HG03460 (cell line): ENCODE data around the gene COX10.
A peak's percentile ranks its signal among the peaks of the same experiment; 100 is the strongest.

ENCODE experiments used
- ATAC-seq: cut with Tn5 transposase; IDR thresholded peaks from one replicate; pipeline ENCODE4 v1.9.1; 2021; ENCODE audit not compliant: unreplicated experiment

COX10 gene

GRCh38 chr17:14068542-14069250 is 608 bp upstream of the COX10 start:
- ATAC-seq, result peak; percentile 2

- no peak for ATAC-seq
Measured at GRCh38 chr17:14070344-14070984, 1.2 kb downstream of the COX10 start.

GRCh38 chr17:14072881-14073280 is 3.6 kb downstream of the COX10 start:
- no peak for ATAC-seq

GRCh38 chr17:14078027-14078426 is 8.7 kb downstream of the COX10 start:
- no peak for ATAC-seq

GRCh38 chr17:14080847-14081251 is 11.5 kb downstream of the COX10 start:
- no peak for ATAC-seq

GRCh38 chr17:14082848-14083247 is 13.5 kb downstream of the COX10 start:
- ATAC-seq, result no peak

GRCh38 chr17:14084955-14085354 is 15.7 kb downstream of the COX10 start:
- ATAC-seq, result no peak

- no peak for ATAC-seq
Measured at GRCh38 chr17:14086189-14086588, 16.9 kb downstream of the COX10 start.

- no peak for ATAC-seq
Measured at GRCh38 chr17:14089179-14089578, 19.9 kb downstream of the COX10 start.

GRCh38 chr17:14091367-14091766 is 22.1 kb downstream of the COX10 start:
- no peak for ATAC-seq

GRCh38 chr17:14092808-14093207 is 23.5 kb downstream of the COX10 start:
- ATAC-seq, result no peak

- ATAC-seq, result no peak
Measured at GRCh38 chr17:14094676-14095601, 25.6 kb downstream of the COX10 start.

- ATAC-seq, result no peak
Measured at GRCh38 chr17:14095631-14096030, 26.3 kb downstream of the COX10 start.

GRCh38 chr17:14098246-14098645 is 28.9 kb downstream of the COX10 start:
- ATAC-seq, result no peak

GRCh38 chr17:14101976-14102375 is 32.7 kb downstream of the COX10 start:
- no peak for ATAC-seq

- ATAC-seq, result no peak
Measured at GRCh38 chr17:14103836-14104235, 34.5 kb downstream of the COX10 start.

- no peak for ATAC-seq
Measured at GRCh38 chr17:14104734-14105133, 35.4 kb downstream of the COX10 start.

GRCh38 chr17:14107889-14108288 is 38.6 kb downstream of the COX10 start:
- no peak for ATAC-seq

- no peak for ATAC-seq
Measured at GRCh38 chr17:14112407-14112806, 43.1 kb downstream of the COX10 start.

- ATAC-seq, result no peak
Measured at GRCh38 chr17:14113137-14113536, 43.8 kb downstream of the COX10 start.

GRCh38 chr17:14116263-14117024 is 47.1 kb downstream of the COX10 start:
- ATAC-seq, result no peak
